ENCODE results near the gene MTF1. TPM values are rescaled to one million over a fixed set of nuclear protein-coding genes. Genes with fewer than 3 reads are reported as not detected.

Gene MTF1
- total RNA-seq, 1 experiment from 2014 or later = 21.2 TPM

DNA sequence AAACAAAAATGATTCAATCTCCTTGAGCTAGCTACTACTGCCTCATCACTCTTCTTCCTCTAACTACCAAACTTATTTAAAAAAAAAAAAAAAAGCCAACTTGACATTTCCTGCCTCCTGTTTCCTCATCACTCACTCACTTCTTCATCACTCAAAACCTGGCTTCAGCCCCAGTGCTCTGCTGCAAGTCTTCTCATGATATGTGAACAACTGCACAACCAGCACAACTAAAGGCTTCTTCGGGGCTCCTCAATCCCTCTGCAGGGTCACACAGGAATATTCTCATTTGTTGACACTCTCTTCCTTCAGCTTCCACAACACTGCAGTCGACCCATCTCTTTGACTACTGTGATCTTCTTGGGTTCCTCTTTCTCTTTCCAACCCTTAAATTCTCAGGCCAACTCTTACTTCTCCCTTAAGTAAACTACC lies 7.6 kb downstream of the MTF1 start:
- no peak overlapping the region for H2AFZ ChIP-seq (ENCODE audit: low read depth, low read length, poor library complexity, severe bottlenecking)
- H3K27ac ChIP-seq (ENCODE audit: low read depth, low read length) = no peak overlapping the region
- DNase-seq (ENCODE audit: low read depth, low spot score) (no peak), ATAC-seq (no peak)
- peaks cover 5 to 19% of the 10 kb centered on the region in 2 experiments; a peak in 3 of 4 replicates for H3K36me3 ChIP-seq (ENCODE audit: control insufficient read depth in 1 of 2, insufficient read depth in 2 of 2, low read length in 2 of 2)
- no peak overlapping the region for H3K4me2 ChIP-seq (ENCODE audit: low read length)
- RAD21 ChIA-PET (ENCODE audit: low non-redundant PET in 1 of 2, low total read pairs in 2 of 2, uncharacterized antibody in 2 of 2, unreplicated experiment in 2 of 2) = no interaction called here
- H3K9ac ChIP-seq (ENCODE audit: low read length) = no peak overlapping the region
- H4K20me1 ChIP-seq (ENCODE audit: insufficient read depth) = peaks cover 4% of the 10 kb centered on the region; the same call in 1 of the 2 replicates
- peaks cover 90% of the 10 kb centered on the region for H3K79me2 ChIP-seq (ENCODE audit: insufficient read depth, low read length)
- no peaks in the 10 kb centered on the region for H3K4me1 ChIP-seq (ENCODE audit: control insufficient read depth in 1 of 2, insufficient read depth in 2 of 2, low read length in 2 of 2)
- no peaks in the 10 kb centered on the region for H3K27me3 ChIP-seq (ENCODE audit: insufficient read depth, low read length)
- intact Hi-C loops (cut with micrococcal nuclease) = no loop called here
- BruUV-seq (replicated peaks) = no TSS peak
- CTCF ChIA-PET = interaction anchor here (2.0 kb wide), 1 partner anchor 8 kb away, joined by 10 read pairs; the partner anchor contains the start of gene MTF1
- no peak for TF ChIP-seq TCF7L2 (IDR thresholded peaks at IDR 0.05; ENCODE audit: borderline replicate concordance, extremely low read depth, insufficient read depth, insufficient read length)
- TF ChIP-seq, protein P1, sequence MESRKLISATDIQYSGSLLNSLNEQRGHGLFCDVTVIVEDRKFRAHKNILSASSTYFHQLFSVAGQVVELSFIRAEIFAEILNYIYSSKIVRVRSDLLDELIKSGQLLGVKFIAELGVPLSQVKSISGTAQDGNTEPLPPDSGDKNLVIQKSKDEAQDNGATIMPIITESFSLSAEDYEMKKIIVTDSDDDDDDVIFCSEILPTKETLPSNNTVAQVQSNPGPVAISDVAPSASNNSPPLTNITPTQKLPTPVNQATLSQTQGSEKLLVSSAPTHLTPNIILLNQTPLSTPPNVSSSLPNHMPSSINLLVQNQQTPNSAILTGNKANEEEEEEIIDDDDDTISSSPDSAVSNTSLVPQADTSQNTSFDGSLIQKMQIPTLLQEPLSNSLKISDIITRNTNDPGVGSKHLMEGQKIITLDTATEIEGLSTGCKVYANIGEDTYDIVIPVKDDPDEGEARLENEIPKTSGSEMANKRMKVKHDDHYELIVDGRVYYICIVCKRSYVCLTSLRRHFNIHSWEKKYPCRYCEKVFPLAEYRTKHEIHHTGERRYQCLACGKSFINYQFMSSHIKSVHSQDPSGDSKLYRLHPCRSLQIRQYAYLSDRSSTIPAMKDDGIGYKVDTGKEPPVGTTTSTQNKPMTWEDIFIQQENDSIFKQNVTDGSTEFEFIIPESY (IDR thresholded peaks at IDR 0.05; ENCODE audit: extremely low read depth, insufficient replicate concordance, low read length) = no peak
- TF ChIP-seq FOSL1 (IDR thresholded peaks at IDR 0.05; ENCODE audit: low read depth) = no peak
- TF ChIP-seq EGR1 (IDR thresholded peaks at IDR 0.05; ENCODE audit: low read depth) = no peak
- TF ChIP-seq EZH2 (IDR thresholded peaks at IDR 0.05) = no peak
- TF ChIP-seq, protein P2, sequence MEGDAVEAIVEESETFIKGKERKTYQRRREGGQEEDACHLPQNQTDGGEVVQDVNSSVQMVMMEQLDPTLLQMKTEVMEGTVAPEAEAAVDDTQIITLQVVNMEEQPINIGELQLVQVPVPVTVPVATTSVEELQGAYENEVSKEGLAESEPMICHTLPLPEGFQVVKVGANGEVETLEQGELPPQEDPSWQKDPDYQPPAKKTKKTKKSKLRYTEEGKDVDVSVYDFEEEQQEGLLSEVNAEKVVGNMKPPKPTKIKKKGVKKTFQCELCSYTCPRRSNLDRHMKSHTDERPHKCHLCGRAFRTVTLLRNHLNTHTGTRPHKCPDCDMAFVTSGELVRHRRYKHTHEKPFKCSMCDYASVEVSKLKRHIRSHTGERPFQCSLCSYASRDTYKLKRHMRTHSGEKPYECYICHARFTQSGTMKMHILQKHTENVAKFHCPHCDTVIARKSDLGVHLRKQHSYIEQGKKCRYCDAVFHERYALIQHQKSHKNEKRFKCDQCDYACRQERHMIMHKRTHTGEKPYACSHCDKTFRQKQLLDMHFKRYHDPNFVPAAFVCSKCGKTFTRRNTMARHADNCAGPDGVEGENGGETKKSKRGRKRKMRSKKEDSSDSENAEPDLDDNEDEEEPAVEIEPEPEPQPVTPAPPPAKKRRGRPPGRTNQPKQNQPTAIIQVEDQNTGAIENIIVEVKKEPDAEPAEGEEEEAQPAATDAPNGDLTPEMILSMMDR (IDR thresholded peaks at IDR 0.05 in 2 of 3, conservative IDR thresholded peaks at IDR 0.05 in 1 of 3; ENCODE audit: borderline replicate concordance in 1 of 3, insufficient read depth in 1 of 3, low read depth in 2 of 3, low read length in 2 of 3) = no peak
- TF ChIP-seq, protein P3, sequence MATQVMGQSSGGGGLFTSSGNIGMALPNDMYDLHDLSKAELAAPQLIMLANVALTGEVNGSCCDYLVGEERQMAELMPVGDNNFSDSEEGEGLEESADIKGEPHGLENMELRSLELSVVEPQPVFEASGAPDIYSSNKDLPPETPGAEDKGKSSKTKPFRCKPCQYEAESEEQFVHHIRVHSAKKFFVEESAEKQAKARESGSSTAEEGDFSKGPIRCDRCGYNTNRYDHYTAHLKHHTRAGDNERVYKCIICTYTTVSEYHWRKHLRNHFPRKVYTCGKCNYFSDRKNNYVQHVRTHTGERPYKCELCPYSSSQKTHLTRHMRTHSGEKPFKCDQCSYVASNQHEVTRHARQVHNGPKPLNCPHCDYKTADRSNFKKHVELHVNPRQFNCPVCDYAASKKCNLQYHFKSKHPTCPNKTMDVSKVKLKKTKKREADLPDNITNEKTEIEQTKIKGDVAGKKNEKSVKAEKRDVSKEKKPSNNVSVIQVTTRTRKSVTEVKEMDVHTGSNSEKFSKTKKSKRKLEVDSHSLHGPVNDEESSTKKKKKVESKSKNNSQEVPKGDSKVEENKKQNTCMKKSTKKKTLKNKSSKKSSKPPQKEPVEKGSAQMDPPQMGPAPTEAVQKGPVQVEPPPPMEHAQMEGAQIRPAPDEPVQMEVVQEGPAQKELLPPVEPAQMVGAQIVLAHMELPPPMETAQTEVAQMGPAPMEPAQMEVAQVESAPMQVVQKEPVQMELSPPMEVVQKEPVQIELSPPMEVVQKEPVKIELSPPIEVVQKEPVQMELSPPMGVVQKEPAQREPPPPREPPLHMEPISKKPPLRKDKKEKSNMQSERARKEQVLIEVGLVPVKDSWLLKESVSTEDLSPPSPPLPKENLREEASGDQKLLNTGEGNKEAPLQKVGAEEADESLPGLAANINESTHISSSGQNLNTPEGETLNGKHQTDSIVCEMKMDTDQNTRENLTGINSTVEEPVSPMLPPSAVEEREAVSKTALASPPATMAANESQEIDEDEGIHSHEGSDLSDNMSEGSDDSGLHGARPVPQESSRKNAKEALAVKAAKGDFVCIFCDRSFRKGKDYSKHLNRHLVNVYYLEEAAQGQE (IDR thresholded peaks at IDR 0.05; ENCODE audit: low read depth) = no peak
- TF ChIP-seq SP1 (IDR thresholded peaks at IDR 0.05; ENCODE audit: low read depth) = no peak
- no peak for TF ChIP-seq EZH2phosphoT487 (IDR thresholded peaks at IDR 0.05; ENCODE audit: borderline replicate concordance)
- no peak for TF ChIP-seq ZFX (IDR thresholded peaks at IDR 0.05)
- H3K9me2 ChIP-seq (ENCODE audit: insufficient read depth) = no peaks in the 10 kb centered on the region
- no peaks in the 10 kb centered on the region for H3K9me3 ChIP-seq (ENCODE audit: control insufficient read depth in 1 of 2, insufficient read depth in 1 of 2, low read depth in 1 of 2, low read length in 2 of 2)
- POLR2A ChIA-PET = no interaction called here
- H3K4me3 ChIP-seq (replicated peaks in 1 of 2; ENCODE audit: low read depth in 1 of 2, low read length in 2 of 2) = no peak overlapping the region
